ENCODE data around the gene INPPL1. TPM values are rescaled to one million over a fixed set of nuclear protein-coding genes. Genes with fewer than 3 reads are reported as not detected.

Gene INPPL1
- total and polyA plus RNA-seq, 2 experiments from 2014 or later: 156 to 182 TPM

- no peaks in the 10 kb centered on the region for H3K9me3 ChIP-seq (ENCODE audit: low read depth)
- no peaks in the 10 kb centered on the region for H3K36me3 ChIP-seq
- DNase-seq (ENCODE audit: low read depth in 1 of 2, low spot score in 1 of 2): peak in 1 of 2 donors; percentile 59
- no peaks in the 10 kb centered on the region for H3K27me3 ChIP-seq
- TF ChIP-seq, protein P1, sequence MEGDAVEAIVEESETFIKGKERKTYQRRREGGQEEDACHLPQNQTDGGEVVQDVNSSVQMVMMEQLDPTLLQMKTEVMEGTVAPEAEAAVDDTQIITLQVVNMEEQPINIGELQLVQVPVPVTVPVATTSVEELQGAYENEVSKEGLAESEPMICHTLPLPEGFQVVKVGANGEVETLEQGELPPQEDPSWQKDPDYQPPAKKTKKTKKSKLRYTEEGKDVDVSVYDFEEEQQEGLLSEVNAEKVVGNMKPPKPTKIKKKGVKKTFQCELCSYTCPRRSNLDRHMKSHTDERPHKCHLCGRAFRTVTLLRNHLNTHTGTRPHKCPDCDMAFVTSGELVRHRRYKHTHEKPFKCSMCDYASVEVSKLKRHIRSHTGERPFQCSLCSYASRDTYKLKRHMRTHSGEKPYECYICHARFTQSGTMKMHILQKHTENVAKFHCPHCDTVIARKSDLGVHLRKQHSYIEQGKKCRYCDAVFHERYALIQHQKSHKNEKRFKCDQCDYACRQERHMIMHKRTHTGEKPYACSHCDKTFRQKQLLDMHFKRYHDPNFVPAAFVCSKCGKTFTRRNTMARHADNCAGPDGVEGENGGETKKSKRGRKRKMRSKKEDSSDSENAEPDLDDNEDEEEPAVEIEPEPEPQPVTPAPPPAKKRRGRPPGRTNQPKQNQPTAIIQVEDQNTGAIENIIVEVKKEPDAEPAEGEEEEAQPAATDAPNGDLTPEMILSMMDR (IDR thresholded peaks at IDR 0.05; ENCODE audit: low read depth, low read length): no peak
- peak overlapping the region; percentile 93 for H3K27ac ChIP-seq
- peak overlapping the region; percentile 64 for H3K4me3 ChIP-seq
- peaks cover 21% of the 10 kb centered on the region for H3K4me1 ChIP-seq (ENCODE audit: low read depth)
Observed at GRCh38 chr11:72222106-72222891, 2.3 kb upstream of the INPPL1 start.

DNA sequence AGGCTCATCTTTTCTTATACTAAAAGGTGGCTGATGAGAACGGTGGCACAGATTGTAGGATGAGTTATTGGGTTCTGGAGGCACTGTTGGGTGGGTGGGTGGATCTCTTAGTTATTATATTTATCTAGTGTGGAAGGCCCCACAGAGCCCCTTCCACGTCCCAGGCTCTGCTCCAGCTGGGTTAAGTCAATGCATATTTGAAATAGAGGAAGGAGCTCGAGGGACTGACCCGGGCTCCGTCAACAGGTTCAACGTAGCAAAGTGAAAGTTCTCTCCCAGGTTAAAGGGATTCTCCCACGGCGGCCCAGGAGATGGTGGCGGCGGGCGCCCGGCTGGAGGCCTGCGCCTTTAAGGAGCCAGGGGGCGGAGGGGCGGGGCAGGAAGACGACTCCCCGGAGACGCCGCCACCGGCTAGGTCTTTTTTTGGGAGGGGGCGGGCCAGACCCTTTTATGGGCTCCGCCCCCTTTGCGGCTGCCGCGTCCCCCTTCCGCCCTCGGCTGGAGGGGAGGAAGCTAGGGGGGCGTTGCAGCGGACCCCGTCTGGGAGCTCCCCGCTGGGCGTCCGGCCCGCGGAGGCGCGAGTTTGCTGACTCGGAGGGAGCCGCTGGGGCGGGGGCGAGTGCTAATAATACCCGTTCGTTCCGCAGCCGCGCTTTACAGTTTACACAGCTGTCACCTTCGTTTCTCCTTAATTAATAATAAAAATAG is 1.5 kb upstream of the INPPL1 start:
- Histone ChIP-seq H3K27me3 (no peaks in the 10 kb centered on the region), H3K27ac (peak overlapping the region; percentile 93), H3K36me3 (no peaks in the 10 kb centered on the region), H3K9me3 (ENCODE audit: low read depth) (no peaks in the 10 kb centered on the region), H3K4me1 (ENCODE audit: low read depth) (peaks cover 21% of the 10 kb centered on the region), H3K4me3 (peak overlapping the region; percentile 64)
- peak; percentile 97 to 98 for DNase-seq (ENCODE audit: low read depth in 1 of 2, low spot score in 1 of 2)
- TF ChIP-seq, protein P1 (IDR thresholded peaks at IDR 0.05; ENCODE audit: low read depth, low read length): peak; percentile 33

DNA sequence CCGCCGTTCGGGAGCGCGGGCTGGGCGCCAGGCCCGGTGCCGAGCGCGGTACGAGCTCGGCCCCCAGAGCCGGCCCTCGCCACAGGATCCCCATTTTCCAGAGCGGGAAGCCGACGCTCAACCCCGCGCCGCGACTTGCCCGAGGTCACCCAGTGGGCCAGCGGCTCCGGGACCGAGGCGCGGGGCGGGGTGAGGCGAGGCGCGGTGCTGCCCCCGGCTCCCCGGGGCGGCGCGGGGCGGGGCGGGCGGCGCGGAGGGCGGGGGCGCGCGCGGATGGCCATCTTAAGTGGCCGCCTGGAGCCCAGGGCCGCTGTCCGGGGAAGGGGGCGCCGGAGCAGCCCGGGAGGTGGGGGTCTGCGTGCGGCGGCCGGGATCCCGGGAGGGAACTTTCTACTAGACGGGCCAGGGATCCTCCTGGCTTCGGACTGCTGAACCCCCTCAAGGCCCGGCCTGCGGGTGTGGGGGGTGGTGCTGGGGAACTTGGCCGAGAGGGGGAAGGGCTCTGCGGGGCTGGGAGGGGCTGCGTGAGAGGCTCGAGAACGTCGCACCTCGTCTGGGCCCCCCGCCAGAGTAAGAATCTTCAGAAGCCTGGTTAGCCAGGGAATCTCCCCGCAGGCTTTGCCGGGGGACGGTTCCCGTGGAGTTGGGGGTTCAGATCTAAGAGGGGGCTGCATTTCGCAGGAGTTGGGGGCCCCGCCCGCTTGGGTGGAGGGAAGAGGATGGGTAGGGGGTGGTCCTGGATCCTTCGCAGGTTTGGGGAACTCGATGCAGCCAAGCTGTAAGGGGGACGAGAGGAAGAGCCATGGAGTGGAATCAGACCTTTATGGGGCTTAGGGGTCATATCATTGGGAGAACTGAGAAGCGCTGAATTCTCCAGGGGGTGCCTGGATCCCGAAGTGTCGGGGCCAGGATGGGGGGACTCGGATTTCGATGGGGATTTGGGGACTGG is 678 bp upstream of the INPPL1 start:
- peaks cover 5% of the 10 kb centered on the region for H3K36me3 ChIP-seq
- peak overlapping the region; percentile 64 for H3K4me3 ChIP-seq
- peak; percentile 77 to 84 for DNase-seq (ENCODE audit: low read depth in 1 of 2, low spot score in 1 of 2)
- H3K9me3 ChIP-seq (ENCODE audit: low read depth): no peaks in the 10 kb centered on the region
- H3K4me1 ChIP-seq (ENCODE audit: low read depth): peaks cover 21% of the 10 kb centered on the region
- H3K27ac ChIP-seq: peak overlapping the region; percentile 93
- H3K27me3 ChIP-seq: no peaks in the 10 kb centered on the region
- TF ChIP-seq, protein P1 (IDR thresholded peaks at IDR 0.05; ENCODE audit: low read depth, low read length): no peak

- Histone ChIP-seq H3K4me1 (ENCODE audit: low read depth) (peaks cover 21% of the 10 kb centered on the region), H3K27me3 (no peaks in the 10 kb centered on the region), H3K27ac (peak overlapping the region; percentile 93), H3K9me3 (ENCODE audit: low read depth) (no peaks in the 10 kb centered on the region), H3K4me3 (peak overlapping the region; percentile 64), H3K36me3 (peaks cover 21% of the 10 kb centered on the region)
- TF ChIP-seq, protein P1 (IDR thresholded peaks at IDR 0.05; ENCODE audit: low read depth, low read length): no peak
- DNase-seq (ENCODE audit: low read depth in 1 of 2, low spot score in 1 of 2): peak; percentile 10 to 22
Observed at GRCh38 chr11:72225411-72225951, 914 bp downstream of the INPPL1 start.

DNA sequence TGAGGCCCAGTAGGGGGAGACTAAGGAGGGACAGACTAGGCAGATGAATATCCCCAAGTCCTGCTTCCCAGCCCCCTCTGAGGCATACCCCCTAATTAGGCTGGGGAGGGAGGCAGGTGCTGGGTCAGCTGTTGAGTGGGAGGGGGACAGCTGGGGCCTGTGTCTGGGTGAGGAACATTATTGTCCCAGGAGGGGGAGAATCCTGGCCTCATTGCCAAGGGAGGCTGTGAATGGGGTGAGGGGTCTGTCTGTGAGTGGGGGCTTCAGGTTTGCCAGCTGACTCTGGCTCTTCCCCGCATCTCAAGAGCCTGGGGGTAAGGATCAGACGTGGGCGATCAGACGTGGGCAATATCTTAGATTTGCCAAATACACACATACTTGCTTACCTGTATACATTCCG is 2.1 kb downstream of the INPPL1 start:
- H3K27me3 ChIP-seq: no peaks in the 10 kb centered on the region
- TF ChIP-seq, protein P1 (IDR thresholded peaks at IDR 0.05; ENCODE audit: low read depth, low read length): no peak
- H3K4me3 ChIP-seq: no peak overlapping the region
- DNase-seq (ENCODE audit: low read depth in 1 of 2, low spot score in 1 of 2): no peak
- H3K36me3 ChIP-seq: peaks cover 27% of the 10 kb centered on the region
- no peak overlapping the region for H3K27ac ChIP-seq
- peaks cover 16% of the 10 kb centered on the region for H3K4me1 ChIP-seq (ENCODE audit: low read depth)
- no peaks in the 10 kb centered on the region for H3K9me3 ChIP-seq (ENCODE audit: low read depth)
